IPS-18a (cell line): ENCODE measurements around the gene NF1.

Experiments
- H3K27ac ChIP-seq: one replicate; pipeline ENCODE4 v1.5.1; 2013; ENCODE audit warnings: low read length
- H3K27me3 ChIP-seq: one replicate; pipeline ENCODE4 v1.6.1; 2013; ENCODE audit warnings: mild to moderate bottlenecking, low read length; ENCODE audit not compliant: control insufficient read depth, insufficient read depth
- H3K36me3 ChIP-seq: one replicate; pipeline ENCODE4 v1.6.1; 2013; ENCODE audit warnings: low read depth, low read length; ENCODE audit not compliant: control insufficient read depth
- H3K4me1 ChIP-seq: one replicate; pipeline ENCODE4 v1.6.1; 2013; ENCODE audit warnings: low read depth, low read length; ENCODE audit not compliant: control insufficient read depth
- H3K4me3 ChIP-seq: one replicate; pipeline ENCODE4 v1.5.1; 2013; ENCODE audit warnings: low read length
- H3K9ac ChIP-seq: one replicate; pipeline ENCODE4 v1.6.1; 2013; ENCODE audit warnings: mild to moderate bottlenecking, low read length, moderate library complexity
- H3K9me3 ChIP-seq: one replicate; pipeline ENCODE4 v1.6.1; 2013; ENCODE audit warnings: low read depth, low read length; ENCODE audit not compliant: control insufficient read depth

Gene NF1

GRCh38 chr17:31404028-31404949 lies 309.5 kb downstream of the NF1 start:
- H3K9me3 ChIP-seq: no peaks in the 10 kb centered on the region
- H3K27ac ChIP-seq: no peak overlapping the region
- no peaks in the 10 kb centered on the region for H3K4me1 ChIP-seq
- H3K27me3 ChIP-seq: no peaks in the 10 kb centered on the region
- no peaks in the 10 kb centered on the region for H3K36me3 ChIP-seq
- no peak overlapping the region for H3K9ac ChIP-seq
- H3K4me3 ChIP-seq: no peak overlapping the region

DNA sequence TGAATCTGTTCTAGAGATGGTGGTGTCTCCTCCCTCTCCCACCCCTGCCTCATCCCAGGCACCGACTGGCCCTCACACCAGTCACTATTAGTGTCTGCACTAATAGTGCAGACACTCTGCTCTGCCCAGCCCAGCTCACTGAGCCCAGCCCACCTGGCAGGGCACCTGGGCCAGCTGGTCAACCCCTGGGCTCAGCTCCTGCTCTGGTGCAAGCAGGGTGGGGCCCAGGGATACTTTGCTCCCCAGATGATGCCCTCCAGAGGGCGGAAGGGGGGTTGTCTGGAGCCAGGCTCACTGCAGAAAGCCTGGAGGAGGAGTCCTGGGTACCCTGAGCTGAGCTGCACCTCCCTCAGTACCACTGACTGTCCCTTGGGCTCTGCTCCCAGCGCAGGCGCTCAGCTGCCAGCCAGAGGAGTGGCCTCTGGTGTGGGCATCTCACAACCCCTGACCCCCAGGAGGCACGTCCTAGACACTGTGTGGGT lies 311.2 kb downstream of the NF1 start:
- Histone ChIP-seq H3K4me3 (no peak overlapping the region), H3K27me3 (no peaks in the 10 kb centered on the region), H3K9me3 (no peaks in the 10 kb centered on the region), H3K36me3 (no peaks in the 10 kb centered on the region), H3K4me1 (no peaks in the 10 kb centered on the region), H3K27ac (no peak overlapping the region), H3K9ac (no peak overlapping the region)

- H3K4me3 ChIP-seq: no peak overlapping the region
- no peaks in the 10 kb centered on the region for H3K36me3 ChIP-seq
- no peak overlapping the region for H3K27ac ChIP-seq
- no peak overlapping the region for H3K9ac ChIP-seq
- H3K9me3 ChIP-seq: no peaks in the 10 kb centered on the region
- H3K4me1 ChIP-seq: peaks cover 6% of the 10 kb centered on the region
- no peaks in the 10 kb centered on the region for H3K27me3 ChIP-seq
Observed at GRCh38 chr17:31408586-31408985, 313.8 kb downstream of the NF1 start.

GRCh38 chr17:31411707-31412285 lies 317.0 kb downstream of the NF1 start:
- H3K4me3 ChIP-seq: no peak overlapping the region
- no peak overlapping the region for H3K9ac ChIP-seq
- H3K4me1 ChIP-seq: peaks cover 18% of the 10 kb centered on the region
- H3K27ac ChIP-seq: no peak overlapping the region
- H3K36me3 ChIP-seq: no peaks in the 10 kb centered on the region
- no peaks in the 10 kb centered on the region for H3K9me3 ChIP-seq
- H3K27me3 ChIP-seq: no peaks in the 10 kb centered on the region

DNA sequence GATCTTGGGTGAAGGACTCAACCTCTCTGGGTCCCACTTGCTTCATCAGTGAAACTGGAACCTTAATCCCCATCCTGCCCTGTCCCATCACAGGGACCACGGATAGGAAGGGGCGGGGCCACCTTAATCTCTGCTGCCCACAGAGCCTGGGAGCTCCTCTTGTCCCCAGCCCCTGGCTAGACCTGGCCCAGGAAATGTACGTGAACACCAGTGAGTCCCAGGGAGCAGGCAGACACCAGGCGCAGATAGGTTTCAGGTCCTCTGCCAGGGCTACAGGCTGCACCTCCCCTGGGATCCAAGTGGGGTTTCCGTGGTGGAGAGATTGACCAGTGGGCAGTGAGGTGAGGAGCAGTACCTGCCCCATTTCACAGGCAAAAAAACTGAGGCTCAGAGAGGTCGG lies 317.7 kb downstream of the NF1 start:
- Histone ChIP-seq H3K27ac (no peak overlapping the region), H3K36me3 (no peaks in the 10 kb centered on the region), H3K27me3 (no peaks in the 10 kb centered on the region), H3K4me3 (no peak overlapping the region), H3K9me3 (no peaks in the 10 kb centered on the region), H3K4me1 (peaks cover 22% of the 10 kb centered on the region), H3K9ac (no peak overlapping the region)

GRCh38 chr17:31413081-31413799 lies 318.5 kb downstream of the NF1 start:
- Histone ChIP-seq H3K9ac (no peak overlapping the region), H3K27ac (no peak overlapping the region), H3K27me3 (no peaks in the 10 kb centered on the region)

GRCh38 chr17:31413874-31414549 lies 319.2 kb downstream of the NF1 start:
- Histone ChIP-seq H3K4me1 (peaks cover 28% of the 10 kb centered on the region), H3K9me3 (no peaks in the 10 kb centered on the region), H3K27me3 (no peaks in the 10 kb centered on the region), H3K27ac (no peak overlapping the region), H3K4me3 (no peak overlapping the region), H3K9ac (no peak overlapping the region), H3K36me3 (no peaks in the 10 kb centered on the region)

More at GRCh38 chr17:31413081-31413799, 318.5 kb downstream of the NF1 start:
- Histone ChIP-seq H3K4me1 (peaks cover 22% of the 10 kb centered on the region), H3K9me3 (no peaks in the 10 kb centered on the region), H3K36me3 (no peaks in the 10 kb centered on the region), H3K4me3 (no peak overlapping the region)

DNA sequence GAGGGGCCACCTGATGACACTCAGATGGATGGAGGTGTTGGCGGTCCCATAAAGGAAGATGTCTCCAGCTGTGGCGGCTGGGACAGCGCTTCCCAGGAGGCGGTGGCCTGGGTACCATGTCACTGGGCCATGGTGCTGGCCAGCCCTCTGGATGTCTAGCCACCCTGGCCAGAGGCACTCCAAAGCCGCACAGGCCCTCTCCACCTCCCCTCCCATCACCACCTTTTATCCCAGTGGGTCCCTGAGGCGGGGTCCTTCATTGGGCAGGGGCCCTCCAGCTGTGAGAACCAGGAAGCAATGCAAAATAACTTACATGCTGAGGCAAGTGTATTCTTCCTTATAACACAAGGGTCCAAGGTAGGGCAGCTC lies 319.8 kb downstream of the NF1 start:
- H3K9ac ChIP-seq: no peak overlapping the region
- H3K27ac ChIP-seq: no peak overlapping the region
- H3K9me3 ChIP-seq: no peaks in the 10 kb centered on the region
- H3K36me3 ChIP-seq: no peaks in the 10 kb centered on the region
- peaks cover 30% of the 10 kb centered on the region for H3K4me1 ChIP-seq
- no peaks in the 10 kb centered on the region for H3K27me3 ChIP-seq
- no peak overlapping the region for H3K4me3 ChIP-seq

GRCh38 chr17:31415004-31415454 lies 320.3 kb downstream of the NF1 start:
- H3K36me3 ChIP-seq: no peaks in the 10 kb centered on the region
- peaks cover 30% of the 10 kb centered on the region for H3K4me1 ChIP-seq
- no peaks in the 10 kb centered on the region for H3K9me3 ChIP-seq
- H3K27ac ChIP-seq: no peak overlapping the region
- no peak overlapping the region for H3K9ac ChIP-seq
- H3K27me3 ChIP-seq: no peaks in the 10 kb centered on the region
- no peak overlapping the region for H3K4me3 ChIP-seq

- H3K27ac ChIP-seq: no peak overlapping the region
- H3K27me3 ChIP-seq: no peaks in the 10 kb centered on the region
- H3K4me3 ChIP-seq: no peak overlapping the region
- H3K9me3 ChIP-seq: no peaks in the 10 kb centered on the region
- H3K36me3 ChIP-seq: no peaks in the 10 kb centered on the region
- peaks cover 30% of the 10 kb centered on the region for H3K4me1 ChIP-seq
- no peak overlapping the region for H3K9ac ChIP-seq
Observed at GRCh38 chr17:31415640-31416502, 321.1 kb downstream of the NF1 start.
